ENCODE results near the gene CLEC2L.

GRCh38 chr7:139587535-139587934 lies 64.0 kb downstream of the CLEC2L start:
- TF ChIP-seq CTCF (IDR thresholded peaks at IDR 0.05) (no peak), EZH2 (IDR thresholded peaks at IDR 0.05) (no peak), EZH2phosphoT487 (IDR thresholded peaks at IDR 0.05) (no peak)
